Right forelimb (tissue), 1 donor: ENCODE measurements around the gene ARHGEF28.

Experiments used
- DNase-seq: peaks from one replicate; pipeline ENCODE4 v3.0.0-alpha.2; 2018

ARHGEF28 gene

GRCh38 chr5:73747696-73748380 is 121.8 kb downstream of the ARHGEF28 start:
- no peak for DNase-seq

GRCh38 chr5:73748510-73749400 is 122.8 kb downstream of the ARHGEF28 start:
- DNase-seq = no peak

- no peak for DNase-seq
These were observed 123.7 kb downstream of the ARHGEF28 start for GRCh38 chr5:73749485-73750270.

GRCh38 chr5:73751254-73751914 is 125.4 kb downstream of the ARHGEF28 start:
- DNase-seq = no peak

- no peak for DNase-seq
These were observed 128.3 kb downstream of the ARHGEF28 start for GRCh38 chr5:73754254-73754653.

GRCh38 chr5:73757416-73757815 is 131.4 kb downstream of the ARHGEF28 start:
- no peak for DNase-seq

GRCh38 chr5:73759771-73760170 is 133.8 kb downstream of the ARHGEF28 start:
- DNase-seq = no peak

- no peak for DNase-seq
These were observed 137.5 kb downstream of the ARHGEF28 start for GRCh38 chr5:73763300-73764032.

- DNase-seq = no peak
These were observed 138.6 kb downstream of the ARHGEF28 start for GRCh38 chr5:73764586-73764985.

- no peak for DNase-seq
These were observed 139.0 kb downstream of the ARHGEF28 start for GRCh38 chr5:73764996-73765395.

- no peak for DNase-seq
These were observed 140.9 kb downstream of the ARHGEF28 start for GRCh38 chr5:73766902-73767301.

GRCh38 chr5:73770172-73771025 is 144.4 kb downstream of the ARHGEF28 start:
- no peak for DNase-seq

- DNase-seq = no peak
These were observed 148.9 kb downstream of the ARHGEF28 start for GRCh38 chr5:73774924-73775323.

- no peak for DNase-seq
These were observed 150.4 kb downstream of the ARHGEF28 start for GRCh38 chr5:73776405-73776804.

GRCh38 chr5:73777192-73777591 is 151.2 kb downstream of the ARHGEF28 start:
- DNase-seq = no peak

- no peak for DNase-seq
These were observed 154.5 kb downstream of the ARHGEF28 start for GRCh38 chr5:73780302-73781080.

GRCh38 chr5:73781107-73781768 is 155.2 kb downstream of the ARHGEF28 start:
- no peak for DNase-seq

GRCh38 chr5:73783828-73784227 is 157.8 kb downstream of the ARHGEF28 start:
- DNase-seq = no peak

GRCh38 chr5:73786043-73786831 is 160.2 kb downstream of the ARHGEF28 start:
- DNase-seq = no peak
